Choroid plexus epithelial cell (primary cell): ENCODE results near the gene TTLL13.

ENCODE experiments used
- DNase-seq: peaks from one replicate; pipeline ENCODE4 v3.0.0-alpha.2; 2010; ENCODE audit warnings: low read depth
- H3K4me3 ChIP-seq: 2 replicates; pipeline ENCODE4 v1.5.1; 2011; ENCODE audit warnings: low read depth, mild to moderate bottlenecking, control low read depth, low read length, moderate library complexity
- TF ChIP-seq, protein P1 (sequence below): conservative IDR thresholded peaks from 2 replicates; pipeline ENCODE4 v1.5.1; 2011; ENCODE audit warnings: low read depth, mild to moderate bottlenecking, control low read depth, inconsistent platforms, low read length, moderate library complexity

TTLL13 gene

DNA sequence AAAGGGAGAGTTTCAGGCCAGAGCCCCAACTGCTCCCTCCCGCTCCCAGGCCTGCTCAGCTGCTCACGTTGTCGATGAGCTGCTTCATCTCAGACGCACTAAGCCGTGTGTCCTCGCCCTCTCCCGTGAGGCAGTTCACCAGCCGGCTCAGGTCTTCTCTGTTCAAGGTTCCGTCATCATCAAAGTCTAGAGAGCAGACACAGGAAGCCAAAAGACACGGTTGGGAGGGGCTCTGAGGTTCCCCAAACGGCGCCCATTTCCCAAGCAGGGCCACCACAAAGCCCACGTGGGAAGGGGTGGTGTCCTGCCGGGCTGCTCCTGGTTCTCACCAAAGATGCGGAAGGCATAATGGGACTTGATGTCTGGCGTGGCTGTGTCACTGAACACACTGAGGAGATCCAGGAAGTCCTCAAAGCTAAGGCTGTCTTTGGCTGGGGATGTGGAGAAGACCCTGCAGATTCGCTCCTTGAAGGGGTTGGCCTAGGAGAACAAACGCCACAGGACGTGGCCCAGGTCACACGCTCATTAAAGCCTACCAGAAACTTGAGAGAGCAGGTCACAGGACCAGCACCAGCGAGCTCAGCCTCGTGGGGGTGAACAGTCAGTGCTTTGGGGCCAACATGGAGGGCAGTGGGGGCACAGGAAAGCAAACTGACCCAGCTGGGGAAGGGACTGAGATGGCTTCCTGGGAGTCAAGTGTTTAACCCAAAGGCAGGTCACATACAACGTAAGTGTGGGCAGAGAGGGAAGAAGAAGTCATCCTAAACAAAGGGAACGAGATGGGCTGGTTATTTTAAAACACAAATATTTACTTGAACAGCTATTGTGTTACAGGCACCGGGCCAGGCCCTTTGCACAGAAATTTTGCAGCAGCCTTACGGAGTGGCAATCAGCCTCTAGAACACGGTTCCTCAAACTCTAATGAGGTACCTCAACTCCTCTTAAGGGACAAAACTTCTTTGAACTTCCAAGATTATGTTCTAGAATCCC, 18.0 kb upstream of the TTLL13 start:
- DNase-seq = no peak
- no peak overlapping the region for H3K4me3 ChIP-seq
- TF ChIP-seq, protein P1, sequence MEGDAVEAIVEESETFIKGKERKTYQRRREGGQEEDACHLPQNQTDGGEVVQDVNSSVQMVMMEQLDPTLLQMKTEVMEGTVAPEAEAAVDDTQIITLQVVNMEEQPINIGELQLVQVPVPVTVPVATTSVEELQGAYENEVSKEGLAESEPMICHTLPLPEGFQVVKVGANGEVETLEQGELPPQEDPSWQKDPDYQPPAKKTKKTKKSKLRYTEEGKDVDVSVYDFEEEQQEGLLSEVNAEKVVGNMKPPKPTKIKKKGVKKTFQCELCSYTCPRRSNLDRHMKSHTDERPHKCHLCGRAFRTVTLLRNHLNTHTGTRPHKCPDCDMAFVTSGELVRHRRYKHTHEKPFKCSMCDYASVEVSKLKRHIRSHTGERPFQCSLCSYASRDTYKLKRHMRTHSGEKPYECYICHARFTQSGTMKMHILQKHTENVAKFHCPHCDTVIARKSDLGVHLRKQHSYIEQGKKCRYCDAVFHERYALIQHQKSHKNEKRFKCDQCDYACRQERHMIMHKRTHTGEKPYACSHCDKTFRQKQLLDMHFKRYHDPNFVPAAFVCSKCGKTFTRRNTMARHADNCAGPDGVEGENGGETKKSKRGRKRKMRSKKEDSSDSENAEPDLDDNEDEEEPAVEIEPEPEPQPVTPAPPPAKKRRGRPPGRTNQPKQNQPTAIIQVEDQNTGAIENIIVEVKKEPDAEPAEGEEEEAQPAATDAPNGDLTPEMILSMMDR = no peak

DNA sequence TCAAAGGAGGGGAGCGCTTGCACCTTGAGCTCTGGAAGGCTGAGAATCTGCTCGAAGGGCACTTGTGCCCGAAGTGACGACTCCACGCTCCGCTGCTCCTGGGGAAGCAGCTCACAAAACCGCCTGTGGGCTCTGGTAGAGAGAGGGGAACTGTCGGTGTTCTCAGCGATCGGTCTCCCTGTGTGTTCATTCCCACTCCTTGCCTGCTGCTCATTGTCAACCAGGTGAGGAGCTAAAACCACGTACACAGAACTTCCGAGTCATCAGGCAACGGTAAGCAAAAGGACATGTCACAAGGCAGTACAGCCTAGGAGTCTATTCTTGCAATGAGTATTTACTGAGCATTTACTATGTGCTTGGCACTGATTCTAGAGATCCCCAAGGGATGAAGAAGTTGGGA, 17.2 kb upstream of the TTLL13 start:
- DNase-seq = no peak

GRCh38 chr15:90232941-90233386, 16.4 kb upstream of the TTLL13 start:
- DNase-seq = peak; percentile 45
- TF ChIP-seq, protein P1 = peak; percentile 58

More for the DNA sequence above, 17.2 kb upstream of the TTLL13 start:
- TF ChIP-seq, protein P1 = no peak
- no peak overlapping the region for H3K4me3 ChIP-seq

DNA sequence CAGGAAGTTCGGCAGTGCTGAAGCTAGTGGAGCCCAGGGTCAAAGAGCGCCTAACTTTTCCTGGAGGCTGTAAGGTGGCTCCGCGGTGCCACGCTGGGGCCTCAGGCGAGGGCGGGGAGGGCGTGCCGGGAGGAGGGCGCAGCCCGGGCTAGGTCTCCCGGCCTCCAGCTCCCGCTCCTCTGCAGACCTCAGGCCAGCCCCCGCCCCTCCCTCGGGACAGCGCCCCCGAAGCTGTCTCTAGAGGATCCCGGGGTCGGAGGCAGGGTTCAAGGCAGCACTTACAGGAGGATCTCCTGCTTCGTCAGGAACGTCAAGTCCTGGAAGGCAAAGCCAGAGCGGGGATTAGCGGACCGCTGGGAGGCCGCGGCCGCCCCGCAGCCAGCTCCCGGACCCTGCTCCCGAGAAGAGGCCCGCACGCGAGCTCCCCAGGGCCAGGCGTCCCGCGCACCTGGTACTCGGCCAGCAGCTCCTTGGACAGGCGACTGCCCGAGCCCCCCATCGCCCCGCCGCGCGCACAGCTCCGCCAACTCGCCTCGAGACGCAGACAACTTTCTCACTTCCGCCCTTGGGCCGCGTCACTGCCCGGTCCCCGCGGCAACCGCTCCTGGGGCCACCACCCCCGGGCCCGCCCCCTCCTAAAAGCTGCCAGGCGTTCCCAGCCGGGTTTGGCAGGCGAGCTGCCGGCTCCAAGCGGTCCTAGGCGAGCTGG, 15.8 kb upstream of the TTLL13 start, which contains the start of gene CIB1:
Gene CIB1, minus strand, starts transcription at position 555 of the 709 bp plus-strand sequence. Its CDS starts 56 bp downstream, at position 499.
- TF ChIP-seq, protein P1 = no peak
- peak within 1 kb of the TSS; percentile 85 for H3K4me3 ChIP-seq
- peak; percentile 97 for DNase-seq

More at GRCh38 chr15:90232941-90233386, 16.4 kb upstream of the TTLL13 start:
- peak overlapping the region; percentile 85 for H3K4me3 ChIP-seq

DNA sequence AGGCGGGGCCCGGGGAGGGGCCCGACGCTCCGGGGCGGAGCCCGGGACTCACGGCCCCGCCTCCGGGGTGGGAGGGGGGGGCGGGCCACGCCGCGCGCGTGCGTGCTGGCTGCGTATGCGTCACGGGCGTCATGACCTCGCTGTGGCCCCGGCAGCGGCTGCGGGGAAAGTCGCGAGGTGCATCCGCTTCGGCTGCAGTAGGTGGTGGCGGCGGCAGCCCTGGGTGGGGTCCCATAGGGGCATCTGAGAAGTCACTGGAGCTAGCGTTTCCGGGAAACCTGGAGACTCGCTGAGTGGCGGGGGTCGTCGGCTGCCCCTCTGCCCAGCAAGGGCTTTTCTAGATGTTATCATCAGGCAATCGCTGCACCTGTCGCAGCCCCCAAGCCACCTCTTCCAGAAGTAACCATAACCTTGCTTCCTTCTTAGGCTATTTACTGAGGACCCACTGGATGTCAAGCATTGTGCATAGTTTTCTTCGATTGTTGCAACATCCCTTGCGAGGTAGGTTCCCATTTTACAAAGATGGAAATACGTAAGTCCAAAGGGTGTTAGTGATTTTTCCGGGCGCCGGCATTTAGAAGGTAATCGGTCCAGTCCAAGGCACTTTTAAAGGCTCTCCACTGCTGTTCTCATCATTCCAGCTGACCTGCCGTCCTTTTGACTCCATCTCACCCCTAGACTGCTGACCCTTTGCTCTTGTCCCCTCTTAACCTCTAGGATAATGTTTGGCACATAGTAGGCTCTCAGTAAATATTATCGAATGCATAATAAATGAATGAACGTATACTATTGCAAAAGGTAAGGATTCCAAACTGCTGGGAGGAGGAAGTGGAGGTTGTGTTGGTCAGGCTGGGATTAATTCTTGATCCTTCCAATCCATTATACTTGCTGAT, 15.0 kb upstream of the TTLL13 start, which contains the start of gene GDPGP1:
Gene GDPGP1, plus strand, starts transcription at position 114 of the 893 bp plus-strand sequence. CDS start 6,700 bp downstream, outside the sequence.
- peak; percentile 35 for DNase-seq
- H3K4me3 ChIP-seq = peak within 1 kb of the TSS; percentile 85
- TF ChIP-seq, protein P1 = no peak

GRCh38 chr15:90239371-90239770, 10.0 kb upstream of the TTLL13 start:
- no peak for DNase-seq
- H3K4me3 ChIP-seq = no peak overlapping the region
- TF ChIP-seq, protein P1 = no peak
